GM21529 (cell line): ENCODE results near the gene DNAI1.

Experiments used
- ATAC-seq: cut with Tn5 transposase; IDR thresholded peaks from one replicate; pipeline ENCODE4 v1.9.1; 2021; ENCODE audit not compliant: unreplicated experiment

DNAI1 gene

GRCh38 chr9:34510497-34511468, 52.2 kb downstream of the DNAI1 start:
- ATAC-seq: no peak

GRCh38 chr9:34512131-34513078, 53.8 kb downstream of the DNAI1 start:
- ATAC-seq: no peak

GRCh38 chr9:34513567-34514214, 55.1 kb downstream of the DNAI1 start:
- no peak for ATAC-seq

- ATAC-seq: no peak
Measured at GRCh38 chr9:34514401-34514800, 55.8 kb downstream of the DNAI1 start.

- ATAC-seq: no peak
Measured at GRCh38 chr9:34514816-34515215, 56.2 kb downstream of the DNAI1 start.

GRCh38 chr9:34515959-34516358, 57.4 kb downstream of the DNAI1 start:
- ATAC-seq: no peak

- no peak for ATAC-seq
Measured at GRCh38 chr9:34517185-34517584, 58.6 kb downstream of the DNAI1 start.

- ATAC-seq: no peak
Measured at GRCh38 chr9:34518110-34518616, 59.6 kb downstream of the DNAI1 start.

GRCh38 chr9:34518896-34519295, 60.3 kb downstream of the DNAI1 start:
- ATAC-seq: no peak

GRCh38 chr9:34519321-34520020, 60.9 kb downstream of the DNAI1 start:
- no peak for ATAC-seq

GRCh38 chr9:34520096-34520495, 61.5 kb downstream of the DNAI1 start:
- ATAC-seq: no peak

GRCh38 chr9:34520505-34521385, 62.1 kb downstream of the DNAI1 start:
- no peak for ATAC-seq

- no peak for ATAC-seq
Measured at GRCh38 chr9:34521406-34522045, 62.9 kb downstream of the DNAI1 start.

- ATAC-seq: no peak
Measured at GRCh38 chr9:34522091-34522887, 63.7 kb downstream of the DNAI1 start.

- ATAC-seq: peak; percentile 86
Measured at GRCh38 chr9:34522971-34523797, 64.6 kb downstream of the DNAI1 start, which contains the start of gene ENHO. ENHO (minus strand) TSS chr9:34522990; CDS start chr9:34521695, 1,295 bp downstream.

GRCh38 chr9:34524349-34524748, 65.7 kb downstream of the DNAI1 start:
- no peak for ATAC-seq

GRCh38 chr9:34526026-34526425, 67.4 kb downstream of the DNAI1 start:
- ATAC-seq: no peak
